Measurements from ENCODE around the gene ZNF429.
"Not testable (repeated sequence)": the region's sequence is repeated elsewhere in the genome, so short reads cannot be mapped to it uniquely, and the experiment has no call there.

DNA sequence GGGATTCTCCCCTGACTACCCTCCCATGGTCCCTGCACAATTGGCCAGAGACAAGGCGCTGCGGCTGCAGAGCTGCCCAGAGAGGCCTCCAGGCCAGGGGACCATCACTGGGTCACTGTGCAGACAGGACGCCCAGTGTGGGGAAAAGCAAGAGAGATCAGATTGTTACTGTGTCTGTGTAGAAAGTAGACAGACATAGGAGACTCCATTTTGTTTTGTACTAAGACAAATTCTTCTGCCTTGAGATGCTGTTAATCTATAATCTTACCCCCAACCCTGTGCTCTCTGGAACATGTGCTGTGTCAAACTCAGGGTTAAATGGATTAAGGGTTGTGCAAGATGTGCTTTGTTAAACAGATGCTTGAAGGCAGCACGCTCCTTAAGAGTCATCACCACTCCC lies 62.4 kb downstream of the ZNF429 start:
- TF ChIP-seq, protein P1, sequence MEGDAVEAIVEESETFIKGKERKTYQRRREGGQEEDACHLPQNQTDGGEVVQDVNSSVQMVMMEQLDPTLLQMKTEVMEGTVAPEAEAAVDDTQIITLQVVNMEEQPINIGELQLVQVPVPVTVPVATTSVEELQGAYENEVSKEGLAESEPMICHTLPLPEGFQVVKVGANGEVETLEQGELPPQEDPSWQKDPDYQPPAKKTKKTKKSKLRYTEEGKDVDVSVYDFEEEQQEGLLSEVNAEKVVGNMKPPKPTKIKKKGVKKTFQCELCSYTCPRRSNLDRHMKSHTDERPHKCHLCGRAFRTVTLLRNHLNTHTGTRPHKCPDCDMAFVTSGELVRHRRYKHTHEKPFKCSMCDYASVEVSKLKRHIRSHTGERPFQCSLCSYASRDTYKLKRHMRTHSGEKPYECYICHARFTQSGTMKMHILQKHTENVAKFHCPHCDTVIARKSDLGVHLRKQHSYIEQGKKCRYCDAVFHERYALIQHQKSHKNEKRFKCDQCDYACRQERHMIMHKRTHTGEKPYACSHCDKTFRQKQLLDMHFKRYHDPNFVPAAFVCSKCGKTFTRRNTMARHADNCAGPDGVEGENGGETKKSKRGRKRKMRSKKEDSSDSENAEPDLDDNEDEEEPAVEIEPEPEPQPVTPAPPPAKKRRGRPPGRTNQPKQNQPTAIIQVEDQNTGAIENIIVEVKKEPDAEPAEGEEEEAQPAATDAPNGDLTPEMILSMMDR (optimal IDR thresholded peaks at IDR 0.05 in 1 of 3, IDR thresholded peaks at IDR 0.05 in 1 of 3, conservative IDR thresholded peaks at IDR 0.05 in 1 of 3; ENCODE audit: extremely low read depth in 1 of 3, insufficient read depth in 2 of 3, low read length in 3 of 3) = not testable (repeated sequence)
- not testable (repeated sequence) for TF ChIP-seq EZH2 (IDR thresholded peaks at IDR 0.05; ENCODE audit: low read length)

Data from keratinocyte (primary cell).